Activated CD4-positive, alpha-beta T cell treated with anti-CD3 and anti-CD28 coated beads, Interleukin-2, amount 10 ng/mL, durations not matched to agents 7 days and 5 days (primary cell): Measurements from ENCODE around the gene TMBIM1. TPM values are rescaled to one million over a fixed set of nuclear protein-coding genes. Genes with fewer than 3 reads are reported as not detected.

ENCODE experiments used
- CTCF ChIA-PET: fragments of 350-600 bp; sonication (Branson Sonifier 250); formaldehyde crosslinking; loops from one replicate; lab custom pipeline; 2021; ENCODE audit warnings: antibody characterized with exemption; lab: Charles Lee
- POLR2A ChIA-PET: fragments of 350-600 bp; sonication (Branson Sonifier 250); formaldehyde crosslinking; loops from one replicate; lab custom pipeline; 2021; ENCODE audit warnings: antibody characterized with exemption; lab: Charles Lee
- DNase-seq: peaks from one replicate; pipeline ENCODE4 v3.0.0-alpha.2; 2020
- H3K27ac Mint-ChIP-seq: one replicate; pipeline ENCODE4 v1.8.0; 2021; ENCODE audit warnings: mild to moderate bottlenecking, moderate library complexity, mixed read lengths
- H3K27me3 Mint-ChIP-seq: one replicate; pipeline ENCODE4 v1.8.0; 2021; ENCODE audit warnings: mixed read lengths
- H3K36me3 Mint-ChIP-seq: one replicate; pipeline ENCODE4 v1.8.0; 2021; ENCODE audit warnings: low read depth, mixed read lengths
- H3K4me1 Mint-ChIP-seq: one replicate; pipeline ENCODE4 v1.8.0; 2021; ENCODE audit warnings: mixed read lengths
- H3K4me3 Mint-ChIP-seq: one replicate; pipeline ENCODE4 v1.8.0; 2021; ENCODE audit warnings: mild to moderate bottlenecking, moderate library complexity, mixed read lengths
- H3K9me3 Mint-ChIP-seq: one replicate; pipeline ENCODE4 v1.8.0; 2021; ENCODE audit warnings: mixed read lengths
- total RNA-seq, 2 experiments: library from RNA; stranded (reverse); gene quantifications; one replicate each; pipeline ENCODE4 v1.2.3, GENCODE V29; 2021

Gene TMBIM1
- total RNA-seq, 2 experiments from 2014 or later = 99.3 to 101 TPM

DNA sequence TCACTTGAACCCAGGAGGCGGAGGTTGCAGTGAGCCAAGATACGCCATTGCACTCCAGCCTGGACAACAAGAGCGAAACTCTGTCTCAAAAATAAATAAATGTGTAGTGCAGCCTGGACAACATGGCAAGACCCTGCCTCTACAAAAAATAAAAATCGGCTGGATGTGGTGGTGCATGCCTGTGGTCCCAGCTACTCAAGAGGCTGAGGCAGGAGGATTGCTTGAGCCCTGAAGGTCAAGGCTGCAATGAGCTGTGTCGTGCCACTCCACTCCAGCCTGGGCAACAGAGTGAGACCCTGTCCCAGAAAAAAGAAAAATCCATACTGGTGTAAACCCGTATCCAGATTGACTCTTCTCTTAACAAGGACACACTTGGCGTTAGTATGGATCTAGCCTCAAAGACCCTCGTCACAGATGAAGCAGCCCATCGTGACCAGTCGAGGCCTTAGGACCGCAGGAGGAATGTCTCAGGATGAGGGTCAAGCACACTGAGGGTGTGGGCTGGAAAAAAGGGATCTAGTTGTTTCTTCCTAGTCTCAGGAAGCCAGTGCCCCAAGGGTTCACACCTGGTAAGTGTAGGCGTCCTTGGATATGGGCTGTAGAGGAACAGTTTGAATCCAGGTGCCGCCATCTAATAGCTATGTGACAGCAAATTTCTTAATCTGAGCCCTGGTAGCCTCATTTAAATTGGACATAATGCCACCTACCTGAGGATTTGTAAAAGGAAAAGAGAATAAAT, 35.5 kb downstream of the TMBIM1 start:
- Mint-ChIP-seq H3K9me3 (no peaks in the 10 kb centered on the region), H3K4me3 (no peak overlapping the region), H3K27ac (peak overlapping the region; percentile 36), H3K4me1 (peaks cover 21% of the 10 kb centered on the region), H3K27me3 (no peaks in the 10 kb centered on the region), H3K36me3 (peaks cover 40% of the 10 kb centered on the region)
- DNase-seq = no peak
- ChIA-PET CTCF (interaction anchor here (0.6 to 2.9 kb wide), 18 partner anchors 9 to 184 kb away, joined by 3 to 14 read pairs (median 4); partner anchors contain the start of genes AAMP, ARPC2 and PNKD), POLR2A (interaction anchor here (0.6 kb wide), 1 partner anchor 104 kb away, joined by 4 read pairs; no protein-coding TSS in a partner anchor)

DNA sequence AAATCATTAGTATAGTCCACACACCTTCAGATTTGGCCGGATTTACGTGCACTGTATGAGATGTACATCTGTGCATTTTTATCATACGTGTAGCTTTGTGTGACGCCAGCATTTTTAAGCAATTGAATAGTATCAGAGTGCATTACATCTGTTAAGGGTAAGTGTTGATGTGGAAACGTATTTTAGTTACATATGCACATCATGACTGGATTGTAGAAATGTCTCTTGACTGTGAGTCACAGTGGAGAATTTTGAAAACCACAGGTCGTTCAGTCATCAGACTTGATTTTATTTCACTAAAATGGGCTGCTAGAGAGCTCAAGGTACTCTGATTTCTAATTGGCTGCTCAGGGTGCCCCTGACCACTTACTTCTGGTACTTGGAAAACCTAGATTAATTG, 36.9 kb downstream of the TMBIM1 start:
- Mint-ChIP-seq H3K4me3 (no peak overlapping the region), H3K36me3 (peaks cover 51% of the 10 kb centered on the region), H3K9me3 (no peaks in the 10 kb centered on the region), H3K27me3 (no peaks in the 10 kb centered on the region), H3K4me1 (peaks cover 21% of the 10 kb centered on the region), H3K27ac (no peak overlapping the region)
- ChIA-PET CTCF (interaction anchor here (1.2 to 2.9 kb wide), 5 partner anchors 13 to 24 kb away, joined by 3 to 12 read pairs (median 4); partner anchors contain the start of genes AAMP and PNKD), POLR2A (no interaction called here)
- DNase-seq = no peak

DNA sequence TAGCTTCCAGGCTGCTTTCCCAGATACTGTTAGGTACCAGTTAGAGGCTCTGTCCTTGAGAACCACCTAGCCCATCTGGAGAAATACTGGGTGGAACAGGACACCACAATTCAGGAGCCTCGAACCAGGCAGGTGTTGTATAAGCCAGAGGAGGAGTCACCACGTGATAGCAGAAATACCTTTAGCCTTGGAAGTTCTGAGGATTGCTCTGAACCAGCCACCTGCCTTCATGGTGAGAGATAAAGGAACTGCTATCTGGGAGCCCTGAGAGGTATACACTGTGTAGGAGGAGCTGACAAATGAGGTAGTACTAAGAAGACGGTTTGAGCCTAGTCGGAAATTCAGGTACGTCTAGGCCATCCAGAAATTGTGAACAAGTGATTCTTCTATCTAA, 39.1 kb downstream of the TMBIM1 start:
- POLR2A ChIA-PET = interaction anchor here (1.5 kb wide), 1 partner anchor 33 kb away, joined by 3 read pairs; no protein-coding TSS in a partner anchor

DNA sequence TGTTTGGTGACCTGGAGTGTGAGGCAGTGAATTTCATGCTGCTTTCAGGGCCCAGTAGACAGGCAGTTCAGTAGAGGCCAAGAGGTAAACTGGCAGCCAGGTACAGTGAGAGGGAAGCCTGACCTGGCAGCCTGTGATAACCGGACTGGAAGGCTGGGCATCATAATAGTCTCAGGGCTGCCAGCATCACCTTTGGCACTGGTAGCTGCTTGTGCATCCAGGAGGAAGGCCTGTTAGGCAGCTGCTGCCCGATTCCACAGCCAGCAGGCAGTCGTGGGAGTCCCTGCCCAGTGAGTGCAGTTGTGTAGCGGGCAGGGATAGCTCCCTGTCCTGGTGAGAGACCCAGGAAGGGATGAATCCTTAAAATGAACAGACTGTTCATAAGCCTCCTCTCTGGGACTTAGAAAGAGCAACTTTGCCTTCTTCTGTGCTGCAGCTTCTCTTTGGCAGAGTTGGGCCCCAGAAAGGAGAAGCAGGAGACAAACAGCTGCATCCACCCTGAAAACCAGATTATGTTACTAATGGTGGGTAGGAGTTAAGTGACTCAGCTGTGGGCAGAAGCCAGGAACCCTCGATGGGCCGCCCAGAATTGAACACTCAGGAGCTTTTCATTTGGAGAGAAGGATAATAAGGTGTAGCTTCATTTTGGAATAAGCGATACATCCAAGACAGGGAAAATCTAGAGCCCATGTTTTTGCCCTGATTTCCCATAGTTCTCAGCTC, 39.6 kb downstream of the TMBIM1 start:
- POLR2A ChIA-PET = interaction anchor here (1.5 kb wide), 1 partner anchor 33 kb away, joined by 3 read pairs; no protein-coding TSS in a partner anchor
- CTCF ChIA-PET = interaction anchor here (1.0 to 1.7 kb wide), 8 partner anchors 8 to 458 kb away, joined by 3 to 6 read pairs (median 3); partner anchors contain the start of gene TTLL4
- Mint-ChIP-seq H3K4me1 (peaks cover 19% of the 10 kb centered on the region), H3K9me3 (no peaks in the 10 kb centered on the region), H3K27ac (peak overlapping the region; percentile 57), H3K4me3 (no peak overlapping the region), H3K27me3 (no peaks in the 10 kb centered on the region), H3K36me3 (peaks cover 74% of the 10 kb centered on the region)
- DNase-seq = no peak

More for the DNA sequence above, 39.1 kb downstream of the TMBIM1 start:
- CTCF ChIA-PET = interaction anchor here (1.0 to 1.6 kb wide), 7 partner anchors 8 to 457 kb away, joined by 3 to 4 read pairs (median 3); partner anchors contain the start of gene TTLL4
- peaks cover 70% of the 10 kb centered on the region for H3K36me3 Mint-ChIP-seq
- no peak overlapping the region for H3K4me3 Mint-ChIP-seq
- H3K27me3 Mint-ChIP-seq = no peaks in the 10 kb centered on the region
- peaks cover 17% of the 10 kb centered on the region for H3K4me1 Mint-ChIP-seq
- peak overlapping the region; percentile 57 for H3K27ac Mint-ChIP-seq
- no peaks in the 10 kb centered on the region for H3K9me3 Mint-ChIP-seq
- DNase-seq = no peak

DNA sequence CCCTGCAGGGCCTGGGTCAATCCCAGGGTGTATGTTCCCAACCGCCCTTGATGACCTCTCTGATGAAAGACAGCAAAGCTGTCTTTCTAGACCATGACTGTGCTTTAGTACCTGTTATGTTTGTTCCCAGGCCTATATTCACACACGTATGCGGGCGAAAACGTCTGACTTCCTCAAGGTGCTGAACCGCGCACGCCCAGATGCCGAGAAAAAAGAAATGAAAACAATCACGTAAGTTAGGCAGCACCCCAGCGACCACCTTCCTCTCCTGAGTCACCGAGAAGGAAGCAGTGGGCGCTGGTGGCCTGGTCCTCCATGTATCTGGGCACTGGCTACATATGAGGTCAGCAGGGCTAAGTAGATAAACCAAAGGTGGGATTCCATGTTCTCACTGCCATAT, 42.6 kb downstream of the TMBIM1 start:
- H3K27me3 Mint-ChIP-seq = no peaks in the 10 kb centered on the region
- CTCF ChIA-PET = no interaction called here

DNA sequence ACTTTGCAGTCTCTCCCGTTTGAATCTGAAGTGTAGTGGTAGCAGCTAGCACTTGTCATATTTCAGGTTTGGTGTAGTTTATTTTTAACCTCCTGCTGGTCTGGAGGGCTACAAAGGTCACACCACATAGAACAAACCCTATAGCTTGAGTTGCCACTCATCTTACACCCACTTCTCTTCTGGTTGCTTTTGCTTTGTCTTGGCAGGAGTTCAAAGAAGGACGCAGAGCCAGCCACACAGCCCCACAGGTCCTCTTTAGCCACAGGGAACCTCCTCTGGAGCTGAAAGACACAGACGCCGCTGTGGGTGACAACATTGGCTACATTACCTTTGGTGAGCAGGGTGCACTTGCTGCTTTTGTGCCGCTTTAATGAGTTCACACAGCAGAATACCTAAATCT, 47.1 kb downstream of the TMBIM1 start:
- H3K4me3 Mint-ChIP-seq = no peak overlapping the region
- CTCF ChIA-PET = interaction anchor here (0.5 to 3.1 kb wide), 6 partner anchors 8 to 381 kb away, joined by 3 to 13 read pairs (median 4); no protein-coding TSS in a partner anchor
- no peak for DNase-seq
- H3K27ac Mint-ChIP-seq = no peak overlapping the region
- POLR2A ChIA-PET = no interaction called here
- H3K27me3 Mint-ChIP-seq = no peaks in the 10 kb centered on the region
- no peaks in the 10 kb centered on the region for H3K9me3 Mint-ChIP-seq
- H3K36me3 Mint-ChIP-seq = peaks cover 89% of the 10 kb centered on the region
- H3K4me1 Mint-ChIP-seq = peaks cover 16% of the 10 kb centered on the region

More for the DNA sequence above, 42.6 kb downstream of the TMBIM1 start:
- Mint-ChIP-seq H3K27ac (no peak overlapping the region), H3K36me3 (peaks cover 87% of the 10 kb centered on the region), H3K4me1 (peaks cover 7% of the 10 kb centered on the region), H3K9me3 (no peaks in the 10 kb centered on the region), H3K4me3 (no peak overlapping the region)
- POLR2A ChIA-PET = no interaction called here
- DNase-seq = no peak

DNA sequence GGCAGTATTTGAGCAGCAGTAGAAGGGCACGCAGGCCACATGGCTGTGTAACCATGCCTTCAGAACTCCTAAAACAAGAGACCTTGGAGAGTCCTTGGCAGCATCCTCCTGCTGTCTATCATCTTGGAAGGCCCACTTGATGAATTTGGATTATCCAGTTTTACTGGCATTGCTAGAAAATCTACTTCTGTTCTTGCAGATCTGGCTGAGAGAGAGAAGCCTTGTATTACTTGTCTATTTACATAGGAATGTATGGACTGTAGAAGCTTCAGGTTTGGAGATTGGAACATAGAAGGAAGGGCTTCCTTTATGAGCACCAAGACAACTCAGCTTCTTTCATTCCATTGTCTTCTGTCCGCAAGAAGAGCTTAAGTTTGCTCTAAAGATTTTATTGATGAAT, 47.6 kb downstream of the TMBIM1 start:
- Mint-ChIP-seq H3K9me3 (no peaks in the 10 kb centered on the region), H3K27me3 (no peaks in the 10 kb centered on the region), H3K4me1 (peaks cover 13% of the 10 kb centered on the region), H3K27ac (no peak overlapping the region), H3K36me3 (peaks cover 89% of the 10 kb centered on the region), H3K4me3 (no peak overlapping the region)
- ChIA-PET POLR2A (no interaction called here), CTCF (interaction anchor here (1.1 to 3.1 kb wide), 7 partner anchors 9 to 26 kb away, joined by 3 to 13 read pairs (median 5); partner anchors contain the start of genes AAMP and PNKD)
- DNase-seq = no peak

DNA sequence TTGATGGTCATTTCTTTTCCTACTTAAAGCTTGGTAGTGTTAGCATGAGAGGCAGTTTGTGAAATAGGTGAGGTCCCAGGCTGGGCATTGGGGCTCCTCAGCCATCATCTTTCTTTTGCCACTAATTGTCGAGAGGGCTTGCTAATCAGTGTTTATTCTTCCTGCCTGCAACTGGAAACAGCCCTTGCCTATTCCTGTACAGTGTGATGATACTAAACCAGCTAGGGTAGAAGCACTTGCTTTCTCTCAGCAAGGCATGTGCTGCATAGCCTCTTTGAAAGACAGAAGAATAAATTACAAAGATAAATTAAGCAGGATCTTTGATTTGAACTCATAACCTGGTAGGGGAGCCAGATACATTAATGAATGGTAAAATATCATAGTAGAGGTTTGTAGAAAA, 48.1 kb downstream of the TMBIM1 start:
- Mint-ChIP-seq H3K4me3 (no peak overlapping the region), H3K9me3 (no peaks in the 10 kb centered on the region), H3K36me3 (peaks cover 88% of the 10 kb centered on the region), H3K27me3 (no peaks in the 10 kb centered on the region), H3K4me1 (peaks cover 15% of the 10 kb centered on the region), H3K27ac (no peak overlapping the region)
- no peak for DNase-seq
- ChIA-PET CTCF (interaction anchor here (0.6 to 3.1 kb wide), 8 partner anchors 13 to 516 kb away, joined by 3 to 13 read pairs (median 4); partner anchors contain the start of genes AAMP and PNKD), POLR2A (interaction anchor here (0.5 kb wide), 1 partner anchor 16 kb away, joined by 5 read pairs; no protein-coding TSS in a partner anchor)

DNA sequence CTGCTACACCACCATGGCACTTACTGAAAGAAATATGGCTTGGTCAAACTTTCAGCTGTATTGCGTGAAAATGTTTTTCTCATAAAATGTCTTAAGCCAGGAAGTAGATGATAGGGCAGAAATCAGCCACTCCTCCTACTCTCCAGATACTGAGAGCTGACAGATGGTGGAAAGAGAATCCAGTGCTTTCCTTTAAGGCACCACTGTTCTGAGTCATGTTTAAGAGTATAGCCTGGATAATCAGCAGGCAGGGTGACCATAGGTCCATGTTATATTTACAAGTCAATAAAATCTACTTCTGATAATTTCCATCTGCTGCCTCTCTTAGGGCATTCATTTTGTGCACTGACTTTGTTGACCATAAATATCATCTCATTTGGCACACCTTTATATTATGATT, 53.4 kb downstream of the TMBIM1 start:
- ChIA-PET CTCF (no interaction called here), POLR2A (no interaction called here)
- DNase-seq = no peak
- H3K36me3 Mint-ChIP-seq = peaks cover 87% of the 10 kb centered on the region
- H3K4me3 Mint-ChIP-seq = no peak overlapping the region
- no peaks in the 10 kb centered on the region for H3K27me3 Mint-ChIP-seq
- no peaks in the 10 kb centered on the region for H3K9me3 Mint-ChIP-seq
- H3K27ac Mint-ChIP-seq = no peak overlapping the region
- H3K4me1 Mint-ChIP-seq = peaks cover 16% of the 10 kb centered on the region

DNA sequence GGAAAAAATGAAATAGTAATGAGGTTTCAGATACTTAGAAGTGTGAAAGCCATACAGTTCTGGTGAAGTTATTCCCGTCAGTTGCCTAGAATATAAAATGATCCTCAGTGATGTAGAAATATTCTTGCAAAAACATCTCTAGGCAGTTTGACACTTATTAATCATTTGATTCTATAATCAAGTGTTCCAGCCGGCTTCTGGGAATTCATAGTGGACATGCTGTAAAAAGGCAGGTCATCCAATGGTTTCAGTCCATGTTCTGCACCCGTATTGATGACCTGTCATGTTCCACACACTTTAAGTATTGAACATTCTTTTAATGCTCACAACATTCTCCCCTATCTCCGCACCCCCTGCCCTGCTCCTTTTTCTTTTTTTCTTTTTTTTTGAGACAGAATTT, 55.5 kb downstream of the TMBIM1 start:
- Mint-ChIP-seq H3K36me3 (peaks cover 83% of the 10 kb centered on the region), H3K4me3 (no peak overlapping the region), H3K27me3 (no peaks in the 10 kb centered on the region), H3K27ac (no peak overlapping the region), H3K4me1 (peaks cover 20% of the 10 kb centered on the region), H3K9me3 (no peaks in the 10 kb centered on the region)
- CTCF ChIA-PET = no interaction called here
- no peak for DNase-seq
- POLR2A ChIA-PET = no interaction called here

DNA sequence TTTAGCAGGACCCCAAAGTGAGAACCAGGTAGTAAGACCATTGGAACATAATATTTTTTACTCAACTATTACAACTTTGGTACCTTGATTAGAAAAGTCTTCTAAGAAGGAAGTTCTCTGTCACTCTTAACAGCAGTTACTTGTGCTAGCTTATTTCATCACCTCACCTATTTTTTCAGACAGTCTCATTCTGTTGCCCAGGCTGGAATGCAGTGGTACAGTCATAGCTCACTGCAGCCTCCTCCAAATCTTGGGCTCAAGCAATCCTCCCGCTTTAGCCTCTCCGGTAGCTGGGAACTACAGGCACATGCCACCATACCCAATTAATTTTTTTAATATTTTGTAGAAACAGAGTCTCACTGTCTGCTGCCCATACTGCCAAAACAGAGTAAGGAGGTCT, 57.3 kb downstream of the TMBIM1 start:
- POLR2A ChIA-PET = no interaction called here
- H3K27me3 Mint-ChIP-seq = no peaks in the 10 kb centered on the region
- no peak overlapping the region for H3K4me3 Mint-ChIP-seq
- H3K27ac Mint-ChIP-seq = no peak overlapping the region
- H3K9me3 Mint-ChIP-seq = no peaks in the 10 kb centered on the region
- CTCF ChIA-PET = interaction anchor here (0.9 to 2.6 kb wide), 3 partner anchors 9 to 22 kb away, joined by 3 to 9 read pairs (median 3); no protein-coding TSS in a partner anchor
- H3K4me1 Mint-ChIP-seq = peaks cover 28% of the 10 kb centered on the region
- DNase-seq = no peak
- peaks cover 85% of the 10 kb centered on the region for H3K36me3 Mint-ChIP-seq

DNA sequence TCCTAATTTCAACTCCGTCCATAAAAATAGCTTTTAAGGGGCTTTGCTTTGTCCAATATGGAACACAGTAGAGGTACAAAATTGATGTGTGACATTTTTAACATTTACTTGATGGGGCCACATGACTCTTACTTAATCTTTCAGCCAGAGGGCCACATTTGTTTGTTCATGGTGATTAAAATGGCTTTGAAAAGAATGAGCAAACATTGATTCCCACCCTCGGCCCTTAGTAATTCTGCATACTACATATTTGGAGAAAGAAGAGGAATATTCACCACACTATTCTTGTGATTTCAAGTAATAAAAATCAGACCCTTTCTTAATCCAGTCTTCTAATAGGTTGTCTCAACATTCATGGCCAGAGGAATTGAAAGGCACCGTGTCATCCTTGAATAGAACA, 57.8 kb downstream of the TMBIM1 start:
- no peak overlapping the region for H3K4me3 Mint-ChIP-seq

More for the DNA sequence above, 57.8 kb downstream of the TMBIM1 start:
- no peak for DNase-seq
- H3K27ac Mint-ChIP-seq = no peak overlapping the region
- CTCF ChIA-PET = interaction anchor here (0.9 to 2.6 kb wide), 5 partner anchors 9 to 23 kb away, joined by 3 to 9 read pairs (median 3); no protein-coding TSS in a partner anchor
- H3K36me3 Mint-ChIP-seq = peaks cover 80% of the 10 kb centered on the region
- no peaks in the 10 kb centered on the region for H3K9me3 Mint-ChIP-seq
- peaks cover 31% of the 10 kb centered on the region for H3K4me1 Mint-ChIP-seq
- POLR2A ChIA-PET = no interaction called here
- H3K27me3 Mint-ChIP-seq = no peaks in the 10 kb centered on the region
